GM12874 (cell line): ENCODE measurements around the gene GRIK2.

Source experiments
- TF ChIP-seq, protein P1 (sequence below): IDR thresholded peaks from 2 replicates; pipeline ENCODE4 v1.5.1; 2011; ENCODE audit warnings: low read depth, mild to moderate bottlenecking, control low read depth, low read length, moderate library complexity; ENCODE audit not compliant: insufficient read depth

Gene GRIK2

GRCh38 chr6:101597693-101598092, 204.2 kb downstream of the GRIK2 start:
- TF ChIP-seq, protein P1, sequence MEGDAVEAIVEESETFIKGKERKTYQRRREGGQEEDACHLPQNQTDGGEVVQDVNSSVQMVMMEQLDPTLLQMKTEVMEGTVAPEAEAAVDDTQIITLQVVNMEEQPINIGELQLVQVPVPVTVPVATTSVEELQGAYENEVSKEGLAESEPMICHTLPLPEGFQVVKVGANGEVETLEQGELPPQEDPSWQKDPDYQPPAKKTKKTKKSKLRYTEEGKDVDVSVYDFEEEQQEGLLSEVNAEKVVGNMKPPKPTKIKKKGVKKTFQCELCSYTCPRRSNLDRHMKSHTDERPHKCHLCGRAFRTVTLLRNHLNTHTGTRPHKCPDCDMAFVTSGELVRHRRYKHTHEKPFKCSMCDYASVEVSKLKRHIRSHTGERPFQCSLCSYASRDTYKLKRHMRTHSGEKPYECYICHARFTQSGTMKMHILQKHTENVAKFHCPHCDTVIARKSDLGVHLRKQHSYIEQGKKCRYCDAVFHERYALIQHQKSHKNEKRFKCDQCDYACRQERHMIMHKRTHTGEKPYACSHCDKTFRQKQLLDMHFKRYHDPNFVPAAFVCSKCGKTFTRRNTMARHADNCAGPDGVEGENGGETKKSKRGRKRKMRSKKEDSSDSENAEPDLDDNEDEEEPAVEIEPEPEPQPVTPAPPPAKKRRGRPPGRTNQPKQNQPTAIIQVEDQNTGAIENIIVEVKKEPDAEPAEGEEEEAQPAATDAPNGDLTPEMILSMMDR: no peak

- TF ChIP-seq, protein P1: no peak
Measured at GRCh38 chr6:101605426-101605825, 211.9 kb downstream of the GRIK2 start.

DNA sequence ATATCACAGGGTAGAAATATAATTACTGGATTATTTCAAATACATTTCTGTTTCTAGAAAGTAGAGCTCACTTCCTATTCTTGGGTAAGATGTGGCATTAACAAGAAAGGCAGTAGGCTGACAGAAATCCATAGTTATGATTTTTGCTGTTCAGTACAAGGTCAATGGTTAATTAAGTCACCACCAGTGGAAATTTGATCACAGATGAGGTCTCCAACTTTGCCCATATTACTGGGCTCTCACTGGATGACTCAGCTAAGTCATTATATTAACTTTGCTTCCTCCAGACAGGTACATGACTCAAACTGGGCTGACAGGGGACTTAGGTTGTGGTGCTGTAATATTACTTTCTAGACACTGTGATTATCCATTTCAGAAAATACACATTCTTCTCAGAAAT, 212.4 kb downstream of the GRIK2 start:
- TF ChIP-seq, protein P1: no peak

- TF ChIP-seq, protein P1: no peak
Measured at GRCh38 chr6:101607111-101607690, 213.7 kb downstream of the GRIK2 start.

DNA sequence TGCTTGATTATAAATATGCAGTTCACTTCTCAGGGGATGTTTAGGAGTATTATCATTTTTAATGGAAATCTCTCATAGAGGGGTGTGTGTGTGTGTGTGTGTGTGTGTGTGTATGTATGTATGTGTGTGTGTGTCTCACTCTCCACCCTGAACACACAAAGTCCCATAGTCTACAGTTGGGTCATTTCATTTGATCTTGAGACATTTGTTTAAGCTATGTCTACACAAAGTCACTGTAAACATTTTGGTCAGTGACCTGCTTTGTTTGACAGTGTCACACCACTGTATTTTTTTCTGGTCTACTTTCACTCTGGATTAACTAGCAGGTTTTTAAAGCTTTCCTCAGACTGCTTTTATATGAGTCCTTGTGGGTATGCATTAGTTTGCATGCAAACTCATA, 215.2 kb downstream of the GRIK2 start:
- TF ChIP-seq, protein P1: no peak

DNA sequence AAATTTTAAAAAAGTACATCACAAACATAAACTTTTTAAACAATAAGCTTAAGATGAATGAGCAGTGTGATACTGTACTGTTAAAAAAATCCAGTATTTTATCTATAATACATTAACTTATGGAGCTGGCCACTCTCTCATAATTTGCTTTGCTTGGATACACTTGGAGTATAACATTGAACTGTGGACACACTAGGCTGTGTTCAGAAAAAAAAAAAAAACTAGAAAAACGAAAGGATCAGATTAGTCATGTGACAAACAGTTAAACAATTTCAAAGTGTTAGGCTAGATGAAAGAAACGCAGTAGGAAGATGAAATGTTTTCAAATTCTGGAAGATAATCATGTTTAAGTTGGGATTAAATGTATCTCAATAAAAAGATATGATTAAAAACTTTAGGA, 220.0 kb downstream of the GRIK2 start:
- TF ChIP-seq, protein P1: no peak

DNA sequence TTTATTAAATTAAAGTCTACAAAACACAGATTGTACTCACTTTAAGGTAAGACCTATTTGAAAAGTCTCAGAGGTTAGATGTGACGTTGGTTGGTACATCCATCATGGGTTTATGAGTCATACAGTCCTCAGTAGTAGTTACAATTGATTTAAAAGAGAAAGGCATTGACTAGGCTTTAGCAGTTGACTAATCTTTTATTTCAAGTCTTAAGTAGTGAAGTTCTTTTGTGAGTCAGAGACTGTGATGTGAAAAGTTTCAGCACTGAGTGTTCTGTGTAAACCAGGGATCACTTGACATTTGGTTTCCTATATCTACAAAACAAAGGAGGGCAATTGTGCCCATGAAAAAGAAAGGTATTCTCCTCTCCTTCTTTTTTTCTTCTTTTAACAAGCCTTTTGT, 221.3 kb downstream of the GRIK2 start:
- TF ChIP-seq, protein P1: no peak

- TF ChIP-seq, protein P1: no peak
Measured at GRCh38 chr6:101626269-101626668, 232.8 kb downstream of the GRIK2 start.
